Vagina (tissue), 2 donors: ENCODE results near the gene PDRG1.

Source experiments
- POLR2A ChIP-seq, 2 donors: fragments of 450-650 bp; IDR thresholded peaks; one replicate each; pipeline ENCODE4 v1.6.1; 2017; ENCODE audit warnings: antibody characterized with exemption in 2 of 2, mild to moderate bottlenecking in 2 of 2, moderate library complexity in 2 of 2
- POLR2AphosphoS5 ChIP-seq, 2 donors: sonication (generic); formaldehyde crosslinking; IDR thresholded peaks; one replicate each; pipeline ENCODE4 v1.9.0; 2017; ENCODE audit warnings: antibody characterized with exemption in 2 of 2, mild to moderate bottlenecking in 2 of 2, low read depth in 1 of 2; ENCODE audit not compliant: insufficient read depth in 1 of 2
- TF ChIP-seq, protein P1 (sequence below), 3 experiments: fragments of 450-650 bp in 2 of 3; fragments of 200-600 bp in 1 of 3; sonication (generic) in 1 of 3; IDR thresholded peaks; one replicate each; pipeline ENCODE4 v1.5.1; 2017 to 2019; ENCODE audit warnings: antibody characterized with exemption in 3 of 3, mild to moderate bottlenecking in 2 of 3, moderate library complexity in 2 of 3

DNA sequence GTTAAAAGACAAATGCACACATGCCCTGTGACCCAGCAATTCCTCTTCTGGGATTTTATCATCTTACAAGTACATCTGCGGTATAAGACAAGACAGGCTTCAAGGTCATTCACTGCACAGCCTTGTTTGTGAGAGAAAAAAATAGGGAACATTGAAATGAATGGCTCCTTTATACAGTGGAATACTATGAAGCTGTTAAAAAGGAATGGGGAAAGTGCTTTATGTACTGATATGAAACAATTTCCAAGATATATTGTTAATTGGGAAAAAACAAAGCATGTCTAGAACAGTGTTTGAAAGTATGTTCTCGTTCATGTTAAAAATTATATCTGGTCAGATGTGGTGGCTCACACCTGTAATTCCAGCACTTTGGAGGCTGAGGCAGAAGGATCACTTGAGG, 25.4 kb downstream of the PDRG1 start:
- TF ChIP-seq, protein P1, sequence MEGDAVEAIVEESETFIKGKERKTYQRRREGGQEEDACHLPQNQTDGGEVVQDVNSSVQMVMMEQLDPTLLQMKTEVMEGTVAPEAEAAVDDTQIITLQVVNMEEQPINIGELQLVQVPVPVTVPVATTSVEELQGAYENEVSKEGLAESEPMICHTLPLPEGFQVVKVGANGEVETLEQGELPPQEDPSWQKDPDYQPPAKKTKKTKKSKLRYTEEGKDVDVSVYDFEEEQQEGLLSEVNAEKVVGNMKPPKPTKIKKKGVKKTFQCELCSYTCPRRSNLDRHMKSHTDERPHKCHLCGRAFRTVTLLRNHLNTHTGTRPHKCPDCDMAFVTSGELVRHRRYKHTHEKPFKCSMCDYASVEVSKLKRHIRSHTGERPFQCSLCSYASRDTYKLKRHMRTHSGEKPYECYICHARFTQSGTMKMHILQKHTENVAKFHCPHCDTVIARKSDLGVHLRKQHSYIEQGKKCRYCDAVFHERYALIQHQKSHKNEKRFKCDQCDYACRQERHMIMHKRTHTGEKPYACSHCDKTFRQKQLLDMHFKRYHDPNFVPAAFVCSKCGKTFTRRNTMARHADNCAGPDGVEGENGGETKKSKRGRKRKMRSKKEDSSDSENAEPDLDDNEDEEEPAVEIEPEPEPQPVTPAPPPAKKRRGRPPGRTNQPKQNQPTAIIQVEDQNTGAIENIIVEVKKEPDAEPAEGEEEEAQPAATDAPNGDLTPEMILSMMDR (IDR thresholded peaks at IDR 0.05): no peak
- TF ChIP-seq POLR2A (IDR thresholded peaks at IDR 0.05) (no peak), POLR2AphosphoS5 (IDR thresholded peaks at IDR 0.05; ENCODE audit: insufficient read depth in 1 of 2, low read depth in 1 of 2) (no peak)
